C4-2B (cell line): Measurements from ENCODE around the gene ASAP2.

Source experiments
- H3K27ac ChIP-seq: fragments of 450-650 bp; 2 replicates; pipeline ENCODE4 v1.5.1; 2017
- ZFX ChIP-seq: fragments of 450-650 bp; IDR thresholded peaks from 2 replicates; pipeline ENCODE4 v1.6.1; 2017
- TF ChIP-seq, protein P1 (sequence below): fragments of 450-650 bp; conservative IDR thresholded peaks from 2 replicates; pipeline ENCODE4 v1.5.1; 2017; ENCODE audit warnings: mild to moderate bottlenecking

The ASAP2 gene

DNA sequence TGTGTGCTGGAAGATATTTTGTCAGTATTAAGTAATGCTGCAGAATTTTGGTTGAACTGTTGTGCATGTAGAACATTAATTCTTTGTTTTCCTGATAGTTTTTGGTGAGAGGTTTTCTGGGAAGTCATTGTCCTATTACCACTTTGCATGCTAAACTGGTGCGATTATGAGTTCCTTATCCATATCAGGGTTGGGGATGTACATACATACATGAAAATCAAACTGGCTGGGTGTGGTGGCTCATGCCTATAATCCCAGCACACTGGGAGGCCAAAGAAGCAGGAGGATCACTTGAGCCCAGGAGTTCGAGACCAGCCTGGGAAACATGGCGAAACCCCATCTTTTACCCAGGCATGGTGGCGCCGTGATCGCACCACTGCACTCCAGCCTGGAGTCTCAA, 34.6 kb downstream of the ASAP2 start:
- TF ChIP-seq, protein P1, sequence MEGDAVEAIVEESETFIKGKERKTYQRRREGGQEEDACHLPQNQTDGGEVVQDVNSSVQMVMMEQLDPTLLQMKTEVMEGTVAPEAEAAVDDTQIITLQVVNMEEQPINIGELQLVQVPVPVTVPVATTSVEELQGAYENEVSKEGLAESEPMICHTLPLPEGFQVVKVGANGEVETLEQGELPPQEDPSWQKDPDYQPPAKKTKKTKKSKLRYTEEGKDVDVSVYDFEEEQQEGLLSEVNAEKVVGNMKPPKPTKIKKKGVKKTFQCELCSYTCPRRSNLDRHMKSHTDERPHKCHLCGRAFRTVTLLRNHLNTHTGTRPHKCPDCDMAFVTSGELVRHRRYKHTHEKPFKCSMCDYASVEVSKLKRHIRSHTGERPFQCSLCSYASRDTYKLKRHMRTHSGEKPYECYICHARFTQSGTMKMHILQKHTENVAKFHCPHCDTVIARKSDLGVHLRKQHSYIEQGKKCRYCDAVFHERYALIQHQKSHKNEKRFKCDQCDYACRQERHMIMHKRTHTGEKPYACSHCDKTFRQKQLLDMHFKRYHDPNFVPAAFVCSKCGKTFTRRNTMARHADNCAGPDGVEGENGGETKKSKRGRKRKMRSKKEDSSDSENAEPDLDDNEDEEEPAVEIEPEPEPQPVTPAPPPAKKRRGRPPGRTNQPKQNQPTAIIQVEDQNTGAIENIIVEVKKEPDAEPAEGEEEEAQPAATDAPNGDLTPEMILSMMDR: no peak
- TF ChIP-seq ZFX: no peak

DNA sequence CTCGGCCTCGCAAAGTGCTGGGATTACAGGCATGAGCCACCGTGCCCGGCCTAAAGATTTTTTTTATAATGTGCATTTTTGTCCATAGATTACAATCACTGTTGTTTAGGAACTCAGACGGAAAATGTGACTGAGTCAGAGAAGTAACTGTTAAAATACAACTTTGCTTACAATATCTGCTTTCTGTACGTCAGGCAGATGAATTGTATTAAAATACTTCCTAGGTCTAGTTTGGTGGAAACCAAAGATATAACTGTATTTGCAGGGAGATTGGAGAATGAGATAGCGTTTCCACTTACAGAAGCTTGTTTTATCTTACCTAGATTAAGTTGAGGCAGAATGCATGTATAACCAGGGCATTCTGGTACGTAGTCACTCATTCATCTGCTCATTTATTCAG, 36.7 kb downstream of the ASAP2 start:
- TF ChIP-seq, protein P1: no peak
- TF ChIP-seq ZFX: no peak
- no peak overlapping the region for H3K27ac ChIP-seq

More for the DNA sequence above, 34.6 kb downstream of the ASAP2 start:
- H3K27ac ChIP-seq: no peak overlapping the region

DNA sequence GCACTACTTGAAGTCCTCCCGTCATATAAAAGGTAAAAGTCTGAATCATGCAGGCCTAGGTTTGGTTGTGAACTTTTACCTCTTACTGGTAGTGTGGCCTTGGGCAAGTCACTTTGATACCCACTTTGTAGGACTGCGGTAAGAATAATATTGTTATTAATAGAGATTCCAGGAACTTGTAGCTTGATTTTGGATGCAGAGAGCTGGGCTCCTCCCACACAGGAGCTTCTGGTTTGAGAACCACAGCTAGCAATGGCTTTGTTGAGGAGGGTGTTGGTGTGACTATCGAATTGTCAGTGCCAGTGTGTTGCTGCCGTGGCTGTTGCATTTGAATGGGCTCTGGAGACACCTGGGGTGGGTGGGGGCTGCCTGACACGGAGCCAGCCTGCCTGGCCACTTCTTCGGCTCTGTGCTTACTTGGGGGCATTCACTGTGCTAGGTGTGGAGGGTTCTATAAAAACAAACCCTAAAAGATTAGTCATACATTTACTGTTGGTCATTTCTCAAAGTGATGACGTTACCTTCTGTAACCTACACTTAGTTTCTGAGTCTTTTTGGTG, 38.5 kb downstream of the ASAP2 start:
- H3K27ac ChIP-seq: no peak overlapping the region

DNA sequence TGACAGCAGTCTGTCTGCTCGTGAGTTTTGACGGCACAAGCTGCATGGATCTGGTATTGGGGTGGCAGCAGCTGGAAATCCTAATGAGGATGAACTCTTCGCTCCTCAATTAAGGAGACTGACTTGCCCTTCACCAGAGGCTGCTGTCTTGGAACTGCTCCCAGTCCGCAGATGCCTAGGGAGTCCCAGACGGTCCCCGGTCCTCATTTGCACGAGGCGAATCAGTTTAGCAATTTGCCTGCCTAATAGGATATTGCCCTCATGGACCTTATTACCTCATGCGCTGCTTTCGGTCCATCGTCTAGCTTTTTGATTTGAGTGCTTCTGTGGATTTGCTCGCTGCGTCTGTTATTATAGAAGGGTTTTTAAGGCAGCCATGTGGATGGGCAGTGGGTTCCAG, 40.6 kb downstream of the ASAP2 start:
- TF ChIP-seq, protein P1: no peak
- TF ChIP-seq ZFX: no peak
- no peak overlapping the region for H3K27ac ChIP-seq

More for the DNA sequence above, 38.5 kb downstream of the ASAP2 start:
- TF ChIP-seq, protein P1: no peak
- no peak for TF ChIP-seq ZFX

DNA sequence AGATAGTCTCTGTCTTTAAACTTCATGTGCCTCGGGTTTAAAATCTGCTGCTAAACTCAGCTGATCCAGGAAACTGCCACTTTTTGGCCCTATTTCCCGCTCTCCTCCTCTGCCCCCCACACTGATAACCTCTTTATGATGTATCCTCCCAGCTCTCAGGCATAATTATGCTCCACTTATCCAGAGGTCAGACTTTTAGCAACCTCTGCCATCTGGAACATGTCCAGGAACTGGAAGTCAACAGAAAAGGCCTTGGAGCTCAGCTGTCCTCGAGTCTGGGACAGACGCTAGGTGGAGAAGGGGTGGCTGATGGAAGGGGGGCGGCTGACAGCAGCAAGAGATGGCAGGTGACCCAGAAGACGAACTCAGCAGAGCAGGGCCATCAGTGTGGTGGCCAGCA, 41.2 kb downstream of the ASAP2 start:
- TF ChIP-seq, protein P1: no peak
- TF ChIP-seq ZFX: no peak
- H3K27ac ChIP-seq: no peak overlapping the region

DNA sequence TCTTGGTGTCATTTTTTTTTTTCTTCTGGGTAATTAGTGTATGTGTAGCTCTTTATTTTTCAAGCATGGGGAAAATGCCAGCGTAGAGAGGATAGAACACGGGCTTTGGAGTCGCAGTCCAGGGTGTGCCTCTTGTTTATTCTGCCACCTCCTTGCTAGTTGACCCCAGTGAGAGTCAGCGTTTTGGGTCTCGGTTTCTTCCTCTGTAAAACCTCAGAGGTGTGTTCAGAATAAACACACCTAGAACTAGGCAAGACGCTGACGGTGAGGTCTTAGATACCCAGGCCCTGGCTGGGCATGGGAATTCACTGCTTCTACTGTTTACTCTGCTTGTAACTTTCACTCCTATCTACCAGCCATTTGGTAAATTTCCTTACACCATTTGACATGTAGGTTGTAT, 41.8 kb downstream of the ASAP2 start:
- H3K27ac ChIP-seq: no peak overlapping the region
- TF ChIP-seq, protein P1: no peak
- TF ChIP-seq ZFX: no peak

DNA sequence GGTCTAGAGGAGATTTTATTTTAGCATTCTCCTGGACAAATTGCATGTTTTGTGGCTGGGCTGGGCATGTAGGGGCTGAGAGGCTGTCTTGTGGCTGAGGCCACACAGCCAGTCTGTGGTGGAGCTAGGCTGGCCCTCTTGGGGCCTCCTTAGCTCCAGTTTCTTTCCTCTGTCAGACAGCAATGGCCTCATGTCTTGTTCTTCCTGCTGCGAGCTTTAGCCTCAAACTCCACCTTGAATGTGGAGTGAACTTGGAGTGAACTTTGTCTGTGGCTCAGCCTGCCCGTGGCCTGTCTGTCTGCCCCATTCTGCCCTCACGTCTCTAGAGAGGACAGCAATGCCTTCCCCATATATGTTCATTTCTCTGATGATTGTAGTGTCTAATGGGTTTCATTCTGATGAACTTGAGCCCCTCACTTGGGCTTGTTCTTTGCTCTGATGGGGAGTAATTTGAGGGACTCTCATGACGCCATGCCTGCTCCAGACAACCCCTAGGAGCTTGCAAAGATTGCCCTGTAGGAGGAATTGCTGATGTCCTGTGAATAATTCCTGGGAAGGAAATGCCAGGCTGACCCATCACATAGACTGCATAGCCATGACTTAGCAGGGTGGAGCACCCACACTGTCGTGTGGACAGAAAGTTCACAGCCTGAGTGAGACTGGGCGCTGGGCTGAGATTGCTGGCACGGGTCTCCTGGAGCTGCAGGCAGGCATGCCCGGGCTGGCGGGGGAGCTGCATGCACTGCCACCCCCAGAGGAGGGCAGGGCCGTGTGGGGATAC, 42.6 kb downstream of the ASAP2 start:
- no peak for TF ChIP-seq ZFX
- TF ChIP-seq, protein P1: no peak
- H3K27ac ChIP-seq: no peak overlapping the region
